Activated T-cell treated with anti-CD3 and anti-CD28 coated beads, Interleukin-2, amount 50 U/mL, for 1 hour (primary cell): ENCODE data around the gene TNPO3.
"Not testable (repeated sequence)": the region's sequence is repeated elsewhere in the genome, so short reads cannot be mapped to it uniquely, and the experiment has no call there.

ENCODE experiments used
- DNase-seq: peaks from one replicate; pipeline ENCODE4 v3.0.0-alpha.2; 2020

TNPO3 gene

GRCh38 chr7:129067943-129068548 is 13.1 kb upstream of the TNPO3 start:
- no peak for DNase-seq

- not testable (repeated sequence) for DNase-seq
These were observed 12.2 kb upstream of the TNPO3 start for GRCh38 chr7:129067132-129067561.

- no peak for DNase-seq
These were observed 11.6 kb upstream of the TNPO3 start for GRCh38 chr7:129066290-129067131.

GRCh38 chr7:129055861-129056464 is 1.1 kb upstream of the TNPO3 start:
- no peak for DNase-seq

GRCh38 chr7:129055294-129055816 is 444 bp upstream of the TNPO3 start:
- no peak for DNase-seq

DNA sequence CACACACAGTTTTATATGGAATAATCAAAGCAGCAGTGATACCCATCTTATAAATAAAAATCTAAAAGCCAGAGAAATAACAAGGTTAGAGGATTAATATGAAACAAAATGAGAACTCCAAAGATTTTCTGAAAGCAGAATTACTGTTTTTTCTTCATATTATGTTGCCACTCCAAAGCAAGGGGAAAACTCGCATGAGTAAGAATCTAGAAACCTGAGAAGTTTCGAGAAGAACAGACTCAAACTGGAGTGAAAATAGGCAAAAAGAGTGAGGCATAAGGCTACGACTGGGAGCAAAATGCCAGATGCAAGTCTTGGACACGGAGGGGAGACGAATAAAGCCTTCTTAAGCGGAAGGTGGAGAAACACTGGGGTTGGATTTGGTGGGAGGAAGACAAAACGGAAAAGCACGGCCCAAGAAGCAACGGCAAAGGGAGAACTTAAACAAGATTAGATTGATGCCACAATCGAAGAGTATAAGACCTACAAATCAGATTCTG is 923 bp downstream of the TNPO3 start:
- no peak for DNase-seq

GRCh38 chr7:129052441-129052840 is 2.5 kb downstream of the TNPO3 start:
- DNase-seq = no peak

- not testable (repeated sequence) for DNase-seq
These were observed 3.5 kb downstream of the TNPO3 start for GRCh38 chr7:129051459-129051858.

DNA sequence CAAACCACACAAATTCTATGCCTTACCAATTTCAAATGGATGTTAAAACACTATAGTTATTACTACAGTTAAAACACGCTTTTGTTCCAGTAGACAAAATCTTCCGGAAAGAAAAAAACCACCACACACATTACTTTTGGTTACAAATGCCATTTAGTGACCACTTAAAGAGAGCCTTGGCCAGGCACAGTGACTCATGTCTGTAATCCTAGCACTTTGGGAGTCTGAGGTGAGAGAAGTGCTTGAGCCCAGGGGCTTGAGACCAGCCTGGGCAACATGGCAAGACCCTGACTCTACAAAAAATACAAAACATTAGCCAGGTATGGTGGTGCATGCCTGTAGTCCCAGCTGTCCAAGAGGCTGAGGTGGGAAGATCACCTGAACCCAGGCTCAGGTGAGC is 7.2 kb downstream of the TNPO3 start:
- DNase-seq = no peak

GRCh38 chr7:129045682-129046081 is 9.2 kb downstream of the TNPO3 start:
- no peak for DNase-seq

- no peak for DNase-seq
These were observed 11.9 kb downstream of the TNPO3 start for GRCh38 chr7:129043012-129043411.

DNA sequence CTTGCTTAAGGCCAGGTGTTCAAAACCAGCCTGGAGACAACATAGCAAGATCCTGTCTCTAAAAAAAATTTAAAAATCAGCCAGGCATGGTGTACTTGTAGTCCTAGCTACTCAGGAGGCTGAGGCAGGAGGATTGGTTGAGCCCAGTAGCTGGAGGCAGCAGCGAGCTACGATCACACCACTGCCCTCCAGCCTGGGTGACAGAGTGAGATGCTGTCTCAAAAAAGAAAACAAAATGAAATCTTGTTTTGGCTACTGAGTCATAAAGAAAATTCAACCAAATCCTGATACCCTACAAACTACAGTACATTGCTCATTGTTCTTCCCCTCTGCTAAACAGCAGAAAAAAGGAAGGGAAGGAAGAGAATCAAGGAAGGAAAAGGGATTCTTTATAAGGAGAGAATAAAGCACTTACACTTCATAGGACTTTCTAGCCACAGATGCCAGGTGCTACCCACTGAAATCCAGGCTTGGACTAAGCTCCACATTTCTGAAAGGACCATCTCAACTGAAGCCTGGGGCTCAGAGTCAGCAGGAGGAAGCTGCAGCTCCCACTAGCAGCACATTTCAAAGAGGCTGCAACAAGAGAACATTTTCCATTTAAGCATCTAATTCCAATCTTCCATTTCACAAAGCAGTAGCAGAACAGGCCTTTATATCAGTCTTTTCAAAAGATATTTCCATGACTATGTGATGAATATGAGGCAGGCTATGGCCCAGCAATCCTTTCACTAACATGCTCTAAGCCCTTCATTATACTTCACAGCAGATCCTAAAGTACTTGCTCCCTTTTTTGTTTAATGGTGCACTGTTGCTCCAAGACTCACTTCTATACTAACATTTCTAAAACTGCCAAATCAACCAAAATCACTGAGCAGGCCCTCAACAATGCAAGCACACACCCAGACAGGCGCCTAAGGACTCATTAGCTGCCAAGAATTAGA is 13.5 kb downstream of the TNPO3 start:
- no peak for DNase-seq

GRCh38 chr7:129038468-129038867 is 16.4 kb downstream of the TNPO3 start:
- not testable (repeated sequence) for DNase-seq

- no peak for DNase-seq
These were observed 17.3 kb downstream of the TNPO3 start for GRCh38 chr7:129037585-129037984.

DNA sequence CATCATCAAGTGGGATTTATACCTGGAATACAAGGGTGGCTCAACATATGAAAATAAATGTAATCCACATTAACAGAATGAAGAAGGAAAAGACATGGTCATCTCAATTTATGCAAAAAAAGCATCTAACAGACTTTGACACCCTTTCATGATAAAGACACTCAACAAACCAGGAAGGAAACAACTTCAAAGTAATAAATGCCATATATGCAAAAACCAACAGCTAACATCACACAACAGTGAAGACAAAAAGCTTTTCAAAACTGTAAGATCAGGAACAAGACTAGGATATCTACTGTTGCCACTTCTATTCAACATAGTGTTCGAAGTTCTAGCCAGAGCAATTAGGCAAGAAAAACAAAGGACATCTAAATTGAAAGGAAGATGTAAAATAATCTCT is 22.9 kb downstream of the TNPO3 start:
- no peak for DNase-seq

DNA sequence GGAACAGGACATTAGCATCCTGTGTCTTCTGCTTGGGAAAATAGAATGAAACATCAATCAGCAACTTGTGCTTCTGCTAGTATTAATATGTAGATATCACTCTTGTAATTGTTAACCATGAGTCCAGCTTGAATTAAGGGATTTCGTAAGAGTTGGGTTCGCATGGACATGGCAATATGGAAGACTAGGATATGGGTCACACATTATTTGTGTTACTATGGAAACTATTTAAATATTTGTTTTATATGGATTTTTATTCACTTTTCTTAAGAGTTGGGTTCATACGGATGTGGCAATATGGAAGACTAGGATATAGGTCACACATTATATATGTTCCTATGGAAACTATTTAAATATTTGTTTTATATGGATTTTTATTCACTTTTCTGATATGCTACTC is 24.5 kb downstream of the TNPO3 start:
- DNase-seq = no peak

DNA sequence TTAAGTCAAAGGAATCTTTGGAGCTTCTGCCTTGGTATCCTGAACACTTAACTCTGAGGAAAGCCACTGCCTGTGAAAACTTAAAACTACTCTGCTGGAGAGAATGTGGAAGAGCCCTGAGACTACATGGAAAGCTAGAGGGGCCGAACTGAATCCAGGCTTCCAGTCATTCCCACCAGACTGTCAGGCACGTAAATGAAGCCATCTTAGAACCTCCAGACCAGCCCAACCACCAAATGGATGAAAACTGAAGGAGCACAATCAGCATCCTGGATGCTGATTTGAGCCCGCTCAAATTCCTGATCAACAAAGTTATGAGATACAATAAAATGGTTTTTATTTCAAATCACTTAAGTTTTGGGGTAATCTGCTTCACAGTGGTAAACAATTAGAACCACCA is 30.8 kb downstream of the TNPO3 start:
- DNase-seq = no peak

GRCh38 chr7:129021656-129022055 is 33.3 kb downstream of the TNPO3 start:
- DNase-seq = no peak

- DNase-seq = no peak
These were observed 36.9 kb downstream of the TNPO3 start for GRCh38 chr7:129017933-129018538.

DNA sequence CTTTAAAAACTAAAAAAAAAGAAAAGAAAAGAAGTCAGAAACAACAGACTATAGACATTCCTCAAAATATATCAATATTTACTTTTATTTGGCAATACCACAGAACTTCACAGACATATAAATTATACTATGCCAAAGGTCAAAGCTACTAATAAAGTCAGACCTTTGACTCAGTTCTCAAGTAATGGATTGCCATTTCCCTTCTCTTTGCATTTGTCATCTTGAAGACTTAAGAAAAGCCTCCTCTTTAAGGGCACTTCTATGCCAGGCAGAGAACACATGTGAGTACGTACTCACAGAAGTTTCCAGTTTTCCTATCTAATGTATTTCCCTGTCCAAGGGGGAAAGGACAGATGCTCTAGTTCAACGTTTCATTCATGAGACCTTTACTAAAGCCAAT is 37.6 kb downstream of the TNPO3 start:
- DNase-seq = no peak

GRCh38 chr7:129014501-129015101 is 40.3 kb downstream of the TNPO3 start:
- DNase-seq = no peak
